Osteoblast (primary cell): ENCODE data around the gene GMNC. TPM values are rescaled to one million over a fixed set of nuclear protein-coding genes. Genes with fewer than 3 reads are reported as not detected.

ENCODE experiments used
- DNase-seq: peaks from one replicate; pipeline ENCODE4 v3.0.0; 2011; ENCODE audit warnings: low spot score, mixed read lengths; ENCODE audit not compliant: insufficient read length; ENCODE audit errors: missing footprints
- H2AFZ ChIP-seq: 2 replicates; pipeline ENCODE4 v1.6.0; 2011; ENCODE audit warnings: mild to moderate bottlenecking, low read length
- H3K27ac ChIP-seq: 2 replicates; pipeline ENCODE4 v1.5.1; 2011; ENCODE audit warnings: mild to moderate bottlenecking, low read depth, low read length, moderate library complexity
- H3K27me3 ChIP-seq: 2 replicates; pipeline ENCODE4 v1.6.0; 2012; ENCODE audit warnings: mild to moderate bottlenecking, control low read depth, inconsistent platforms, low read length, moderate library complexity; ENCODE audit not compliant: insufficient read depth
- H3K36me3 ChIP-seq: 2 replicates; pipeline ENCODE4 v1.5.1; 2011; ENCODE audit warnings: mild to moderate bottlenecking, low read length, control low read depth, moderate library complexity; ENCODE audit not compliant: insufficient read depth
- H3K4me1 ChIP-seq: 2 replicates; pipeline ENCODE4 v1.5.1; 2011; ENCODE audit warnings: mild to moderate bottlenecking, low read length, control low read depth, moderate library complexity; ENCODE audit not compliant: insufficient read depth
- H3K4me2 ChIP-seq: 2 replicates; pipeline ENCODE4 v1.6.0; 2011; ENCODE audit warnings: mild to moderate bottlenecking, low read length; ENCODE audit not compliant: insufficient read depth
- H3K4me3 ChIP-seq: fragments of 200-600 bp; sonication (generic); 3 replicates; pipeline ENCODE4 v1.5.1; 2012; ENCODE audit warnings: mild to moderate bottlenecking, low read length, inconsistent platforms; ENCODE audit not compliant: insufficient read depth
- H3K79me2 ChIP-seq: 2 replicates; pipeline ENCODE4 v1.6.0; 2012; ENCODE audit warnings: mild to moderate bottlenecking, low read length, control low read depth, inconsistent platforms; ENCODE audit not compliant: insufficient read depth
- H3K9me3 ChIP-seq: 2 replicates; pipeline ENCODE4 v1.5.1; 2011; ENCODE audit warnings: low read depth, low read length, control low read depth
- H4K20me1 ChIP-seq: 2 replicates; pipeline ENCODE4 v1.6.0; 2012; ENCODE audit warnings: mild to moderate bottlenecking, low read length, control low read depth; ENCODE audit not compliant: insufficient read depth
- CTCF ChIP-seq: IDR thresholded peaks from 2 replicates; pipeline ENCODE4 v1.5.1; 2011; ENCODE audit warnings: mild to moderate bottlenecking, low read depth, low read length, moderate library complexity; ENCODE audit errors: extremely low read depth
- total RNA-seq: library from RNA; depleted of rRNA; stranded (reverse); fragments of >200 nt; gene quantifications from 2 replicates; pipeline ENCODE4 v1.2.3, GENCODE V29; 2012

The GMNC gene
- total RNA-seq, 1 donor = 0.72 TPM

GRCh38 chr3:190867071-190867470 is 4.6 kb upstream of the GMNC start:
- Histone ChIP-seq H3K4me3 (no peak overlapping the region), H3K79me2 (no peaks in the 10 kb centered on the region), H3K27ac (no peak overlapping the region), H3K4me1 (peaks cover 6% of the 10 kb centered on the region), H3K4me2 (no peak overlapping the region), H3K36me3 (no peaks in the 10 kb centered on the region), H4K20me1 (no peaks in the 10 kb centered on the region), H2AFZ (no peak overlapping the region), H3K9me3 (no peaks in the 10 kb centered on the region), H3K27me3 (no peaks in the 10 kb centered on the region)
- no peak for DNase-seq
- no peak for TF ChIP-seq CTCF

- no peaks in the 10 kb centered on the region for H4K20me1 ChIP-seq
- peaks cover 6% of the 10 kb centered on the region for H3K4me1 ChIP-seq
- H3K27me3 ChIP-seq = no peaks in the 10 kb centered on the region
- H3K27ac ChIP-seq = no peak overlapping the region
- H3K4me3 ChIP-seq = no peak overlapping the region
- no peaks in the 10 kb centered on the region for H3K36me3 ChIP-seq
- no peaks in the 10 kb centered on the region for H3K79me2 ChIP-seq
- no peak overlapping the region for H3K4me2 ChIP-seq
- no peak overlapping the region for H2AFZ ChIP-seq
- H3K9me3 ChIP-seq = no peaks in the 10 kb centered on the region
- no peak for DNase-seq
- TF ChIP-seq CTCF = no peak
Measured at GRCh38 chr3:190865828-190866227, 3.3 kb upstream of the GMNC start.

GRCh38 chr3:190865419-190865818 is 2.9 kb upstream of the GMNC start:
- no peak overlapping the region for H3K27ac ChIP-seq
- H3K79me2 ChIP-seq = no peaks in the 10 kb centered on the region
- no peak overlapping the region for H3K4me3 ChIP-seq
- peaks cover 3% of the 10 kb centered on the region for H3K27me3 ChIP-seq
- H2AFZ ChIP-seq = no peak overlapping the region
- H3K4me2 ChIP-seq = no peak overlapping the region
- TF ChIP-seq CTCF = no peak
- H4K20me1 ChIP-seq = no peaks in the 10 kb centered on the region
- H3K4me1 ChIP-seq = peaks cover 6% of the 10 kb centered on the region
- no peak for DNase-seq
- no peaks in the 10 kb centered on the region for H3K36me3 ChIP-seq
- no peaks in the 10 kb centered on the region for H3K9me3 ChIP-seq

GRCh38 chr3:190864002-190864401 is 1.5 kb upstream of the GMNC start:
- no peaks in the 10 kb centered on the region for H3K9me3 ChIP-seq
- TF ChIP-seq CTCF = no peak

More at GRCh38 chr3:190864002-190864401, 1.5 kb upstream of the GMNC start:
- H2AFZ ChIP-seq = no peak overlapping the region
- H3K36me3 ChIP-seq = no peaks in the 10 kb centered on the region
- H3K4me1 ChIP-seq = peaks cover 6% of the 10 kb centered on the region
- H3K4me3 ChIP-seq = no peak overlapping the region
- H3K79me2 ChIP-seq = no peaks in the 10 kb centered on the region
- H3K27me3 ChIP-seq = peaks cover 4% of the 10 kb centered on the region
- no peak overlapping the region for H3K27ac ChIP-seq
- no peak overlapping the region for H3K4me2 ChIP-seq
- DNase-seq = no peak
- H4K20me1 ChIP-seq = no peaks in the 10 kb centered on the region
